NCI-H748 (cell line): Measurements from ENCODE around the gene GNG10.

Experiments used
- DNase-seq: peaks from one replicate; lab custom pipeline; 2025; ENCODE audit not compliant: unreplicated experiment; lab: John Stamatoyannopoulos, UW

GNG10 gene

DNA sequence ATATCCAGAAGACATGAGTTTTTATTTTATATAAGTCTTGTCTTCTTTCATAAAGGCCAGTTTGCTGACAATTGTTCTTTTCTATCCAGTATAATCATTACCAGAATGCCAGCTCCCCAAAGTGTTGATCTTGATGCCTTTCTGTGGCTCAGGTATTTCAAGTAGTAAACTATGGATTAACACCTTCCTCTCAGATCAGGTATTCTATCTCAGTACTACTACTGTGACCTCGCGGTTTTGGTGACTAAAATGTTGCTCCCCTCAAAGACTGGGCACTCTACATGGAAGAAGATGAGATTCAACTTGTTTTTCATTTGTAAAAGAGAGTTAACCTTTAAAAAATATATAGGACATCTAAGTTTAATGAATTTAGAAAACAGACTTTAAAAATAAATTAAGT, 58.1 kb downstream of the GNG10 start:
- no peak for DNase-seq
